Mononuclear cell (primary cell): ENCODE data around the gene PRRG4. TPM values are rescaled to one million over a fixed set of nuclear protein-coding genes. Genes with fewer than 3 reads are reported as not detected.
"Not testable (repeated sequence)": the region's sequence is repeated elsewhere in the genome, so short reads cannot be mapped to it uniquely, and the experiment has no call there.

ENCODE experiments used
- H3K27me3 ChIP-seq: 2 replicates; pipeline ENCODE4 v1.6.0; 2011; ENCODE audit warnings: low read length, control low read depth; ENCODE audit not compliant: insufficient read depth
- H3K4me1 ChIP-seq: 2 replicates; pipeline ENCODE4 v1.5.1; 2011; ENCODE audit warnings: mild to moderate bottlenecking, low read length, control low read depth; ENCODE audit not compliant: insufficient read depth
- H3K4me3 ChIP-seq: 2 replicates; pipeline ENCODE4 v1.5.1; 2011; ENCODE audit warnings: mild to moderate bottlenecking, low read length, moderate library complexity
- H3K9me3 ChIP-seq: 2 replicates; pipeline ENCODE4 v1.5.1; 2011; ENCODE audit warnings: low read depth, mild to moderate bottlenecking, control low read depth, low read length
- total RNA-seq: library from RNA; depleted of rRNA; stranded (reverse); fragments of >200 nt; gene quantifications from one replicate; pipeline ENCODE4 v1.2.3, GENCODE V29; 2012

PRRG4 gene
- total RNA-seq, 1 donor = 2.5 TPM

DNA sequence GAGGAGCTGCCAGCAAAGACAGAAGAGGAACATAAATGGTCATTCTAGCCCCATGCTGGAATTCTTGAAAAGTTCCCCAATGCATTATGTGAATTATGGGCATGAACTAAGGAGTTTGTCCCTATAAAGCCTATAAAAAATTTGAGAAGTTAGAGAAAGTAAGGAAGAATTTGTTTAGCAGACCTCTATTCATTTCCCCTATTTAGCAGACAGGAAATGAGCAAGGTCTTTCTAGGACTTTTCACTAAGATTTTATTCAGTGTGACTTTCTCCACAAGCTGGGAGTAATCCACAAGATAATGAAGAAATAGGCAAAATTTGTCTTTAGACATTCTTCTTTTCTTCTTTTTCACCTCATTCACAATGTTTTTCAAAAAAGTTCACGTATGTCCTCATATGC lies 20.0 kb downstream of the PRRG4 start:
- Histone ChIP-seq H3K27me3 (no peaks in the 10 kb centered on the region), H3K9me3 (no peaks in the 10 kb centered on the region), H3K4me3 (no peak overlapping the region), H3K4me1 (peaks cover 44% of the 10 kb centered on the region)

GRCh38 chr11:32851251-32851650 lies 21.5 kb downstream of the PRRG4 start:
- H3K4me1 ChIP-seq = peaks cover 44% of the 10 kb centered on the region
- no peaks in the 10 kb centered on the region for H3K27me3 ChIP-seq
- H3K9me3 ChIP-seq = no peaks in the 10 kb centered on the region
- H3K4me3 ChIP-seq = no peak overlapping the region

GRCh38 chr11:32852207-32852606 lies 22.5 kb downstream of the PRRG4 start:
- Histone ChIP-seq H3K27me3 (no peaks in the 10 kb centered on the region), H3K4me1 (peaks cover 34% of the 10 kb centered on the region), H3K4me3 (no peak overlapping the region), H3K9me3 (no peaks in the 10 kb centered on the region)

- no peaks in the 10 kb centered on the region for H3K9me3 ChIP-seq
- H3K4me1 ChIP-seq = peaks cover 11% of the 10 kb centered on the region
- H3K27me3 ChIP-seq = no peaks in the 10 kb centered on the region
- no peak overlapping the region for H3K4me3 ChIP-seq
Measured at GRCh38 chr11:32855601-32856000, 25.9 kb downstream of the PRRG4 start.

DNA sequence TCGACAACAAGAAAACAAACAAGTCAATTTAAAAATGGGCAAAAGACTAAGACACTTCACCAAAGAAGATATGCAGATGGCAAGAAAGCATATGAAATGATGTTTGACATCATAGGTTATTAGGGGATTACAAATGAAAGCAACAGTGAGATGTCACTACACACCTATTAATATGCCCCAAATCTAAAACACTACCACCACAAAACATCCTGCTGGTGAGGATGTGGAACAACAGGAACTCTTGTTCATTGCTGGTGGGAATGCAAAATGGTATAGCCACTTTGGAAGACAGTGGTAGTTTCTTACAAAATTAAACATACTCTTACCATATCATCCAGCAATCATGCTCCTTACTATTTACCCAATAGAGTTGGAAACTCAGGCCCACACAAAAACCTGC lies 29.0 kb downstream of the PRRG4 start:
- H3K4me1 ChIP-seq = no peaks in the 10 kb centered on the region
- H3K27me3 ChIP-seq = no peaks in the 10 kb centered on the region
- no peak overlapping the region for H3K4me3 ChIP-seq
- H3K9me3 ChIP-seq = no peaks in the 10 kb centered on the region

DNA sequence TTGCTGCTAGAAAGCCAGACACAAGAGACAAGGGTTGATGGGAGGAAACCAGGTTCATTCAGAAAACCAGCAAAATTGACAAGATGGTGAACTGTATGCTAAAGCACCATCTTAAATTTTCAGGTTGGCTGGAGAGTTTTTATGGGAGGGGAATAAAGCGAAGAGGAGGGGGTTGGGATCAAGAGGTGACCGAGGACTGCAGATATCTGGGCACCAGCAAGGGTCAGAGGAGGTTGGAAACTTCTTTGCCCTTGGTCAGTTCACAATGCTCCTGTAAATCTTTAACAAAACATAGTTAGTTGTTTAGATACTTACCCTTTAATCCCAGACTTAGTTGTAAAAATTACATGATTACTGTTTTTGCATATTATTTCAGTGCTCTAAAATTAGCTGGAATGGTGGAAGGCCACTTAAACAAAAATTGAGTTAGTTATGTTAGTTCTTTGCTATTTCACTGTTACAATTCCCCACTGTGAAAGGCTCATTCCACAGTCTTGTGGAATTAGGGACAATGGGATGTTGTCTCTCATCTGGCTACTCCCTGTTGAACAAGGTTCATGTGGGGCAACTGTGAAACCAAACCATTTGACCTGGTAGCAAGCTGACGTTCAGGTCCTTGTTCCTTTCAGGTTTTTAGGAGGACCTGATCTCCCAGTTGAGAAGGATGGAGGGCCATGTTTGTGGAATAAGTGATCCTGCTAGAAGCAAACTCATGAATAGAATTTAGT lies 32.3 kb downstream of the PRRG4 start:
- Histone ChIP-seq H3K9me3 (no peaks in the 10 kb centered on the region), H3K4me3 (no peak overlapping the region), H3K27me3 (no peaks in the 10 kb centered on the region), H3K4me1 (no peaks in the 10 kb centered on the region)

DNA sequence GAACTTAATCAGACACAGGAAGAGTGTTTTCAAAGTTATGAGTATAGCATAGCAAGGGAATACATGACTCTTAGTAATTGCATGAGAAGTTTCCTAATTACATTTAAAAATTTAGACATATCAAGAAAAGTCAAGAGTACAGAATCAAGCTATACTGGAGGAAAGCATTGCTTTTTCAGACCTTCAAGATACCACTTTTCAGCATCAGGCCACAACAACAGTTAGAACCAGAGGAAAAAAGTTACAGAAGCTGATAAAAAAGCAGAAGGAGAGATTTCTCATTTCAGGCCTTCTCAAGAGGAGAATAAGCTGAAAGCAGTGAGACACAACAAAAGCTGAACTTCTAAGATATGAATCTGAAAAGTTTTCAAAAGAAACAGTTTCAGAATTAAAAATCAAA lies 34.8 kb downstream of the PRRG4 start:
- no peaks in the 10 kb centered on the region for H3K27me3 ChIP-seq
- H3K9me3 ChIP-seq = no peaks in the 10 kb centered on the region
- no peak overlapping the region for H3K4me3 ChIP-seq
- no peaks in the 10 kb centered on the region for H3K4me1 ChIP-seq

- H3K4me1 ChIP-seq, H3K9me3 ChIP-seq, H3K27me3 ChIP-seq, H3K4me3 ChIP-seq: not testable (repeated sequence)
Measured at GRCh38 chr11:32868752-32869151, 39.0 kb downstream of the PRRG4 start.

- Histone ChIP-seq H3K9me3 (no peaks in the 10 kb centered on the region), H3K27me3 (no peaks in the 10 kb centered on the region), H3K4me3 (no peak overlapping the region), H3K4me1 (no peaks in the 10 kb centered on the region)
Measured at GRCh38 chr11:32870676-32871075, 40.9 kb downstream of the PRRG4 start.

DNA sequence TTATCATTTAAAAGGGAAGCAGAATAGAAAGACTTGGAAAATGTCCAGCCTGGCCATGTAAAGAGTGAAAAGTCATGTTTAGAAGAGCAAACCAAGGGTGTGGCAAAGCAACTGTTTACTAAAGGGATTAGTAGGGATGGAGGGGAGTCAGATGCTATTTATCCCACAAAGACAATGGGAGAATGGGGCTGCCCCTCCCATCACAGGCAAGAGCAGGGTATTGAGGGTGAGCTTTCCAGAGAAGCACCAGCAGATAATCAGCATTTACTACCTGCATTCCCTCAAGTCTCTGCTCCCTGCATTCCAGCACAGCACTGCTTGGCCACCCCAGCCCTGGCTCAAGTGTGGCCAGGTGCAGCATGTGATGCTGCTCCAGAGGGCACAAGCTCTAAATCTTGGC lies 44.4 kb downstream of the PRRG4 start:
- H3K4me3 ChIP-seq = no peak overlapping the region
- H3K4me1 ChIP-seq = no peaks in the 10 kb centered on the region
- H3K27me3 ChIP-seq = no peaks in the 10 kb centered on the region
- H3K9me3 ChIP-seq = no peaks in the 10 kb centered on the region

GRCh38 chr11:32881286-32881685 lies 51.6 kb downstream of the PRRG4 start:
- no peaks in the 10 kb centered on the region for H3K27me3 ChIP-seq
- no peaks in the 10 kb centered on the region for H3K9me3 ChIP-seq
- no peaks in the 10 kb centered on the region for H3K4me1 ChIP-seq
- H3K4me3 ChIP-seq = no peak overlapping the region

GRCh38 chr11:32883421-32883820 lies 53.7 kb downstream of the PRRG4 start:
- Histone ChIP-seq H3K27me3 (no peaks in the 10 kb centered on the region), H3K9me3 (no peaks in the 10 kb centered on the region), H3K4me3 (no peak overlapping the region), H3K4me1 (no peaks in the 10 kb centered on the region)

DNA sequence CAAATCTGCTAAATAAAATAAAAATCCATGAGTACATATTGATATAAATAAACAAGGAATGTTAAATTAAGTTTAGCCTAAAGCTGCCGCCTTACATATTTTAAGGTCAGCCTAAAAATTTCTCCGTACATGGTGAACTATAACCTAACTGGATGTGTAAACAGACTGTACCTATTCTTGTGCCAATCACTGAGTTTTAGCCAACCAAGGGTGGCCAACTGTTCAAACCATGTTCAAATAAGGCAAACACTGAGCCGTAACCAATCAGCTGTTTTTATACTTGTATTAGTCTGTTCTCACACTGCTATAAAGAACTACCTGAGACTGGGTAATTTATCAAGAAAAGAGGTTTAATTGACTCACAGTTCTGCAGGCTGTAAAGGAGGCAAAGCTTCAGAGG lies 54.3 kb downstream of the PRRG4 start:
- Histone ChIP-seq H3K9me3 (no peaks in the 10 kb centered on the region), H3K4me3 (no peak overlapping the region), H3K4me1 (no peaks in the 10 kb centered on the region), H3K27me3 (no peaks in the 10 kb centered on the region)

DNA sequence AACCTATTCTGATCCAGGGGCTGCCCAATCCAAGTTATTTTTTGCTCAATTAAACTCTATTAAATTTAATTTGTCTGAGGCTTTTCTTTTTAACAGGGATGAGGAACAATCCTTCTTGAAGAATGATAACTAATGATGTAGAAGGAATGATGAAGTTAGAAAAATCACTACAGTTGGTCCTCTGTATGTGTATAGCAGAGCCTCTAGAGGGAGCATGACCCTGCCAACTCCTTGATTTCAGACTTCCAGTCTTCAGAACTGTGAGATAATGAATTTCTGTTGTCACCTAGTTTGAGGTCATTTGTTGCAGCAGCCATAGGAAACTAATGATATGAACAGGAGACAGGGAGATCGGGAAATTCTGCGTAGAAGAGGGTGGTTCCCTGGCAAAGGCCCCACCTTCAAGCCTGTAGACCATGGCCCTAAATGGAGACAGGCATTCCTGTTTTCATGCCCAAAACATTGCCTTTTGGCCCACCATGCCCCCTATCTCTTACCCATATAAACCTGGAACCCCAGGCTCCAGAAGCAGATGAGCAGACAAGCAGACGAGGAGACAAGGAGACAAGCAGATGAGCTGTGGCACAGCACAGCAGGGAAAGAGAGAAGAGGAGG lies 55.1 kb downstream of the PRRG4 start:
- H3K27me3 ChIP-seq = no peaks in the 10 kb centered on the region

DNA sequence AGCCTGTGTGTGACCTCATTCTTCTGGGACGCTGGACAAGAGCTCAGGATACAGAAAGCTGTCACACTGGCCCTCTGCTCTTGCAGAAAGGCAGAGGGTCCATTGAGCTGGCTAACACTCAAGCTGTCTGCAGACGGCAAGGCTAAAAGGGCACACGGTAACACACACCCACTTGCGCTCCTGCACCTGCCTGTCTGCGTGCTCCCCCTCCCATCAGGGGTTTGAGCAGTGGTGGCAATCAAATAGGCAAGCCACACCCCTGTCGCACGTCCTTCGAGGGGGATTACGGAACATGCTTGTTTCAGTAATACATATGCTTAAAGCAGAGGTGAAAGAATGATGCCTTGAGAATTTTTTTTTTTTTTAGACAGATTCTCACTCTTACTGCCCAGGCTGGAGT lies 55.8 kb downstream of the PRRG4 start:
- no peaks in the 10 kb centered on the region for H3K9me3 ChIP-seq
- H3K27me3 ChIP-seq = no peaks in the 10 kb centered on the region
- no peak overlapping the region for H3K4me3 ChIP-seq
- no peaks in the 10 kb centered on the region for H3K4me1 ChIP-seq

More for the DNA sequence above, 55.1 kb downstream of the PRRG4 start:
- H3K4me3 ChIP-seq = no peak overlapping the region
- no peaks in the 10 kb centered on the region for H3K4me1 ChIP-seq
- no peaks in the 10 kb centered on the region for H3K9me3 ChIP-seq

- no peak overlapping the region for H3K4me3 ChIP-seq
- no peaks in the 10 kb centered on the region for H3K4me1 ChIP-seq
- no peaks in the 10 kb centered on the region for H3K27me3 ChIP-seq
- no peaks in the 10 kb centered on the region for H3K9me3 ChIP-seq
Measured at GRCh38 chr11:32886180-32886579, 56.5 kb downstream of the PRRG4 start.
